CD4-positive, alpha-beta T cell treated with Interleukin-15 for 1 hour (primary cell): ENCODE data around the gene HABP4.
A peak's percentile ranks its signal among the peaks of the same experiment; 100 is the strongest.

Experiments
- DNase-seq: peaks from one replicate; pipeline ENCODE4 v3.0.0-alpha.2; 2020

Gene HABP4

GRCh38 chr9:96436063-96436455 is 13.9 kb upstream of the HABP4 start:
- DNase-seq: no peak

- DNase-seq: no peak
Observed at GRCh38 chr9:96436456-96437126, 13.4 kb upstream of the HABP4 start.

GRCh38 chr9:96437454-96437853 is 12.5 kb upstream of the HABP4 start:
- no peak for DNase-seq

GRCh38 chr9:96440671-96441199 is 9.2 kb upstream of the HABP4 start:
- DNase-seq: no peak

GRCh38 chr9:96441798-96442445 is 8.0 kb upstream of the HABP4 start:
- DNase-seq: no peak

- no peak for DNase-seq
Observed at GRCh38 chr9:96442491-96442890, 7.5 kb upstream of the HABP4 start.

- no peak for DNase-seq
Observed at GRCh38 chr9:96447406-96447805, 2.6 kb upstream of the HABP4 start.

GRCh38 chr9:96448546-96449170 is 1.3 kb upstream of the HABP4 start:
- DNase-seq: no peak

- DNase-seq: no peak
Observed at GRCh38 chr9:96449523-96449844, 485 bp upstream of the HABP4 start.

- DNase-seq: peak; percentile 58
Observed at GRCh38 chr9:96450613-96451528, 902 bp downstream of the HABP4 start.

GRCh38 chr9:96453625-96454024 is 3.7 kb downstream of the HABP4 start:
- no peak for DNase-seq

GRCh38 chr9:96457266-96457665 is 7.3 kb downstream of the HABP4 start:
- DNase-seq: no peak

GRCh38 chr9:96458226-96458625 is 8.3 kb downstream of the HABP4 start:
- DNase-seq: no peak

- DNase-seq: no peak
Observed at GRCh38 chr9:96459268-96460007, 9.5 kb downstream of the HABP4 start.

GRCh38 chr9:96460470-96460869 is 10.5 kb downstream of the HABP4 start:
- DNase-seq: no peak

- DNase-seq: no peak
Observed at GRCh38 chr9:96460882-96461281, 10.9 kb downstream of the HABP4 start.

- DNase-seq: no peak
Observed at GRCh38 chr9:96461336-96461735, 11.4 kb downstream of the HABP4 start.

- DNase-seq: no peak
Observed at GRCh38 chr9:96462541-96462940, 12.6 kb downstream of the HABP4 start.

GRCh38 chr9:96464426-96464825 is 14.5 kb downstream of the HABP4 start:
- no peak for DNase-seq

- no peak for DNase-seq
Observed at GRCh38 chr9:96467784-96468183, 17.8 kb downstream of the HABP4 start.

- DNase-seq: no peak
Observed at GRCh38 chr9:96476013-96476412, 26.0 kb downstream of the HABP4 start.

GRCh38 chr9:96476591-96476990 is 26.6 kb downstream of the HABP4 start:
- DNase-seq: no peak
